NCI-H2081 treated with DMSO at 0.1 percent for 48 hours (cell line): ENCODE measurements around the gene AKT3.

Experiments
- DNase-seq: peaks from one replicate; lab custom pipeline; 2025; lab: John Stamatoyannopoulos, UW

AKT3 gene

GRCh38 chr1:243507001-243507671 lies 342.9 kb downstream of the AKT3 start:
- no peak for DNase-seq

DNA sequence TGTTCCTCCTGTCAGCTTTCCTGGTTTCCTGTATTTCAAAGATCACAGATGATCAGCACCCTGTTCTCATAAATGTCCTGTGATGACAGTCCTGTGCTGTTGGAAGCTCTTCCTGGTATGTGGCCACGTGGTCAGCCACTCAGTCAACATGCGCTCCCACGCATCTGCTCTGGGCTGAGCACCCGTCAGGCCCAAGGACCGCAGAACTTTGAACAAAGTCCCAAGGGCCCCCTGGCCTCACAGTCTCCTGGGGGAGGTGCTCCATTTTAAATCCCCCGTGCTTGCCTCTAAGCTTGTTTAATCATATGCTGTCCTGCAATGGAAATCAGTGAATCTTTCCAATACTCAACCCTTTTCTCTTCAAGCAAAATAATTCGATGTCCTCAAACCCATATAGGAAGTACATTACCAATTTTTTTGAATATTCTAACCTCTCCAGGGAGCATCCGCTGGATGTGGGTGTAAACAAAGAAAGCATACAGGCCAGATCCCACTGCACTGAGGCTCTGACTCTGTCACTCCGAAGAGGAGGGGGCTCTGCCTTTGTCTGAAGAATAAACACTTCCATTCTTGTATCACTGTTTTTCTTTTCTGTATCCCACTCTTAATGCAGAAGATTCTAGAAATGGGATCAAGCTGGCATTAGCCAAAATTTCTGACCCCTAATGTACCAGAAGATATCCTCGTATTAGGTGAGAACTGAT lies 343.9 kb downstream of the AKT3 start:
- no peak for DNase-seq

GRCh38 chr1:243503155-243503554 lies 346.9 kb downstream of the AKT3 start:
- DNase-seq = no peak

DNA sequence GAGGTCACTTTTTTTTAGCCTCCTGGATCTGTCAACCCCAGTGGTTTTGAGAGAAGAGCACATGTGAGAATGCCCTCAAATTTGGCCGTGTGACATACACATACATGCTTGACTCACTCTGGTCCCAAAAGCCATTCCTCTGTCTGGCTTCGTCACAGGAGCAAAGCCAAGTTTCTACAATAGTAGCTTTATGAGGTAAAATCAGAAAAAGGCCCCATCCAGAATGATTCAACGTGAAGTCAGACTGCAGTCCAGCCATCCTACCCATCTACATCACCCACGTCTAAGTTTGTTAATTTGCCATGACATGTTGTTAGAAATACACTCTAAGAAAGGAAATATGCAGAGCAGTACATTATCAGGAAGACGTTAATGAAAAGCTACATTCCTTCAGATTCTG lies 349.0 kb downstream of the AKT3 start:
- no peak for DNase-seq

DNA sequence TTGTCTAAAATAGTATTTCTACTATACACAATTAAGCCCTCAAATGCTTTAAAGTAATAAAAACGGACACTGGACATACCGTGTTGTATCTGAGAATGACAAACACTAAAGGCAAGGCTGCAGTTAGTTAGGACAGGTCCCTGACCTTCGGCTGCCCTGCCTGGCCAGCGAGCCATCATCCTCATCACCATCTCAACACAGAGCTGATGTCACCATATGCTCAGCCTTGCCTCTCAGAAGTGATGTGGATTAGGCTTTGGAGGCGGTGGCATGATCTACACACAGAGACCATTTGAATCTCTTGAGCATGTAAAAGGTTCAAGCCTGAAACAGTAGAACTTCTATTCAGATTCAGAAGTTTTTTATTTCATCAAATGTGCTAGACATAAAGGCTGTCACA lies 349.5 kb downstream of the AKT3 start:
- DNase-seq = no peak

DNA sequence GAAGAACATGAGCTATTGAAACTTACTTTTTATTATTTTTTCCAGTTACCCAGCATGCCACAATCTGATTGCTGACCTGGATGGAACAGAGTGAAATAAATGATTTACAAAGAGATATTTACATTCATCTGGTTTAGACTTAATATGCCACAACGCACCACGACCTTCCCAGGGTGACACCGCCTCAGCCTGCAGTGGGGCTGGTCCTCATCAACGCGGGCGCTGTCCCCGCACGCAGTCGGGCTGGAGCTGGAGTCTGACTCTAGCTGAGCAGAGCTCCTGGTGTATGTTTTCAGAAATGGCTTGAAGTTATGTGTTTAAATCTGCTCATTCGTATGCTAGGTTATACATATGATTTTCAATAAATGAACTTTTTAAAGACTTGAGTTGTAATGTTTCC lies 350.3 kb downstream of the AKT3 start:
- DNase-seq = no peak

DNA sequence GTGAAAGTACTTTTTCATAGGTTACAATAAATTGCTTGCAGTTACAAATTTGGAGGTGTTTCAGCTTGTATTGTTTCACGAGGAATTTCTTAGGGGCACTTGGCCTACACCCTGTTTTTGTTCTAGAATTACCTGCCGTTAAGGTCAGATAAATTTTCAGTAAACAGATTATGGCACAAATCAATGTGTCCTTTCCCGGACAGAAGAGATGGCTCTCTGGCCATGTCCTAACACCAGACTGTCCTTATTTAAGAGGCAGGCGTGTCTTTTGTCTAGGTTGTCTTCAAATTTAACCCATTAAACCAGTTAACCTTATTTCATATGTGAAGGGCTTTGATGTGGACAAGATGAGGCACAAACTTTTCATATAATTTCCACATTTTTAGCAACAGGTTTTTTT lies 350.8 kb downstream of the AKT3 start:
- DNase-seq = no peak

DNA sequence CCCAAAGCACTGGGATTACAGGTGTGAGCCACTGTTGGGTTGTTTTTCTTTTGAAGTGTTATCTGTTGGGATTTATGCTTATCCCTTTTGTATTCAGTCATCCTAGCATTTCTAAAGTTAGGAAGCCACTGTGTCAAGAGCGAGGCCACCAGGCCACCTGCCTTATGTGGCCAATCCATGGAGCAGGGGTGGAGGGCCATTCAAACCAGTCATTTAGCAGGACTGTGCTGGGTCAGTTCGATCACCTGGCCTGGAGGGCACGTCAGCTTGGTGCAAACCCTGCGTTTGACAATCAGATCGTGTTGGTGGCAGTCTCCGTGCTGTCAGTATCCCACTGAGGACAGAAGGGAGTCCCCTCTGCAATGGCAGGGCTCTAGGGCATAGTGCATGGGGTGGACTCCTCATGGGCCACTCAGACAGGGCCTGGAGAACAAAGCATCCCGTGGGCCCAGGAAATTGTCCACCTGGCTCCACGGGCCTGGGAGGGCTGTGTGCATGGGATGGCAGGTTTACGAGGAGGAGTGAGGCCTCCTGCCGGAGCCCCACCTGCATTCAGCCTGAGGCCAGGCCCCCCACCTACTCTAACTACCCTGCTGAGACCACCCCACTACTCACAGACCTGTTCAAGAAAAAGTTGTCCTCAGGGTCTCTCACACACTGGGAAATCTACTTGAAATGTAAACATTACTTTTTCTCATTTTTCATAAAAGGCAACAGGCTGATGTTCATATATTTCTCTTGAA lies 351.9 kb downstream of the AKT3 start:
- no peak for DNase-seq

- no peak for DNase-seq
These were observed 353.2 kb downstream of the AKT3 start for GRCh38 chr1:243496806-243497205.

DNA sequence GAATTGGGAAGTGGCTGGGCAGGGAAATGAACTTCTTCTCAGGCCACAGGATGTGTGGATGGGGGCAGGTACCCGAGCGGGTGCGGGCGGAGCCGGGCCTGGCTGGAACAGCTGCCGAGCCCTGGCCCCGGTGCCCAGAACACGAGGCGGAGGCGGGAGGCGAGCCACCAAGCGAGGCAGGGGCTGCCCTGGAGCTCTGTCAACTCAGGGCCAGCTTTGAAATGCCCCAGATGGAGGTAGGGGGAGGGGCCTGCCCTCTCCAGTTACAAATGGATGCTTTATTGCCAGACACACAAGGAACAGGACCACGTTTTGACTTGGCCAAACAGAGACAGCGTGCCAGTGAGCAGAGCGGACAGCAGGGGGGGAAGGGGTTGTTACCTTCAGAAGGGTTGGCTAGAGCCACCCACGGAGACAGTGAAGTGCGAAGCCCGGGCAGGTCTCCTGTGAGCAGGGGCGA lies 353.8 kb downstream of the AKT3 start:
- DNase-seq = no peak

DNA sequence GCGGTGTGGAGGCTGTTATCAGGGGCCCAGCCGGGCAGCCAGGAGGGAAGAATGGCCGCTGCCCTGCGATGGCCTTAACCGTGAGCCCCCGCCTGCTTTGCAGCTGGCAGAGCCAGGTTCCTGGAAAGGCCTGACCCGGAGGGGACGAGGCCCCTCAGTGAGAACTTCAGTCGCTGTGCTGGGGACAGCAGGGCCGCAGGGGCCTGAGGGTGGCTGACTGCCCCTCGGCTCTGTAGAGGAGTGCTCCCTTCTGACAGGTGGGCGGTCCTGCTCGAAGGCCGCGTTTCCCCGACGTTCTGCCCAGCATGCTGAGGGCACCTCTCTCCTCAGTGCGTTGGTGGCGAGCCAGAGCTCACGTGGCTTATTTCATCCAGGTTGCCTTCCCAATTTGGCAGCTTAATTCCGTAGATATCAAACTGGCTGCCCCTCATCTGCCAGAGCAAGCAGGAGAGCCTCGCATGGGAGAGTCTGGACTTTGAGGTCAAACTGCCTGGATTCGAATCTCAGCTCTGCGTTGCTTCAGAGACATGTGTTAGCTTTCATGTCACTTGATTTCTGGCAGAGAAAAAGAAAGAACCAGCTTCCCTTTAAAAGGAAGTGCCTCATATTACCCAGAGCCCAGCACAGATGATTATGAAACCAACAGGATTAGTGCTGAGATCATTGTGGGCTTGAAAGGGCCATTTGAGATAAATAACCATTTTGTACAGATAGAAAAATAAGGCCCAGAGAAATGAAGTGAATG lies 354.4 kb downstream of the AKT3 start:
- DNase-seq = no peak

GRCh38 chr1:243494741-243495431 lies 355.2 kb downstream of the AKT3 start:
- DNase-seq = no peak

DNA sequence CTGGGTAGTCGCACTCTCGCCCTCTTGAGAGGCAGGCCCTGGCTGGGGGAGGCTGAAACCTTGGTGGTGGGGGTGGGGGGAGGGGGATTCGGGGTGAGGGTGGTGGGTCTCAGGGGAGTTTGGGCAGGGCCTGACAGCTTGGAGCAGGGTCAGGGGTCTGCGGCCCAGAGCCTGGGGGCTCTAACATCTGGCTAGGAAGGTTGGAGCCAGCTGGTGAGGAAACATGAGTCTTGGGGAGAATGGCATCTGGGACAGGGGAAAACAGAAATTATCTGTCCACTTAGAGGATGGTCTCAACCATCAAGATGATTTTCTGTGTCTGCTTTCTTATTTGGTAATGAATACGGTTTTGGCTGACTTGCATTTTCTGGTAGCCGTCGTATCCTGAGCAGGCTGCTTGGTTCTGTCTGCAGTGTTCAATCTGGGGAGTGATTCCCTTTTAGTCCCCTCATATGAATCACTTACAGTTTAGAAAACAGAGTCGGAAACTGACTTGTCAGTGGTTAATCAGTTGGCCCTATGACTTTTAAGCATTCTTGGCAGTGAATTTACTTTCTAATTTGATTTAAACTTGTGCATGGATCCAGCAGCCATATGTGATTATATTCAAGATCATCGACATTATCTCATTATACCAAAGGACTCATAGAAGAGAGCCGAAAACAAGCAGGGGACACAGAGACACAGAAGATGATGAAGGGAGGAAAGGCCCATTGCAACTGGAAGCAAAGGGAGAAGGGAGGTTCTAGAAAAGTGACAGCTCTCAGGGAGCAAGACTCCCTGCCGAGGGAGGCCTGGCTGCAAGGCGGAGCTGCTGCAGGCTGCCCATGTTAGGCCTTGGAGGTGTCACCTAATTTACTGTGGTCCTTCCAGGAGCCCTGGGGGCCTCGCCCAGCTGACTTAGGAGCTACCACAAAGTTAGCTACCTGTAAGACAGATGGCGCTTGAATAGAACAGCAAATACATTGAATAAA lies 356.6 kb downstream of the AKT3 start:
- no peak for DNase-seq

DNA sequence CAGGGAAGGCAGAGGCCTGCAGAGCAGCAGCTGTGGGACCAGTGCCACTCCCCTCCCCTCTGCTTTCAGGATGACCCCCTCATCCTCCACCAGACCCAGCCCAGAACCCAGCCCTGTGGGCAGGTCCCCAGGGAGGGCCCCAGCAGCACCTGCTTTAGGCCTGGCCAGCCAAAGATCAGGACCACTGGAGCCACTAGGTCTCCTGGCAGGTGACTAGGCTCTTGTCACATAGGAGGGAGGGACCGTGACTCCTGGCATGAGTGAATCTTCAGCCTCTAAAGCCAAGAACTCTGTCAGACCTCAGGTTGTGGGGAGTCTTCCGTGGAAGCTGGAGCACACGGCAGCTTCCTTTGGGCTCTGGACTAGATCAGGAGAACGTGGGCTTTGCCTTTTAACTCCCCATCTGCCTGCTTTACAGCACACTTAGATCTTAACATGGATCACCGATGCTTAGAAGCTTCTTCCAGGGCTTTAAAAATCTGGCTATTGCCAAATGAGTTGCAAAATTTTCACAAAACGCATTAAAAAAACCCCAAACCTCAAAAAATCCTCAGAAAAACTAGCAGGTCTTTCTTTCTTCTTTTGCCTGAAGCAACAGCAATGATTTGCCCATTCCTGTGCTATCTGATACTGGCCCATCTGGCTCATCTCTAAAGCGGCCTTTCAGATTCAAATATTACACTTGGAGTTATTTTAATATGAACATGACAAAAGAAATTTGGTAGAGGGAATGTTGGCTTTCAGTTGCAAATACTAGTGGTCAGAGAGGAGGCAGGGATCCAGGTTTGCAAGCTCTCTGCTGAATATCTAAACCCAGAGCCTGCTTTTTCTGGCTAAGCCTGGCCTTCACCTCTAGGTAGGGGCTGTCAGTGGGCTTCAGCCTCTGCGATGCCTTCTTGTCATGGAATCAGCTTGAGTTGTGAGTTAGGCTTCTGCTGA lies 359.0 kb downstream of the AKT3 start:
- no peak for DNase-seq

DNA sequence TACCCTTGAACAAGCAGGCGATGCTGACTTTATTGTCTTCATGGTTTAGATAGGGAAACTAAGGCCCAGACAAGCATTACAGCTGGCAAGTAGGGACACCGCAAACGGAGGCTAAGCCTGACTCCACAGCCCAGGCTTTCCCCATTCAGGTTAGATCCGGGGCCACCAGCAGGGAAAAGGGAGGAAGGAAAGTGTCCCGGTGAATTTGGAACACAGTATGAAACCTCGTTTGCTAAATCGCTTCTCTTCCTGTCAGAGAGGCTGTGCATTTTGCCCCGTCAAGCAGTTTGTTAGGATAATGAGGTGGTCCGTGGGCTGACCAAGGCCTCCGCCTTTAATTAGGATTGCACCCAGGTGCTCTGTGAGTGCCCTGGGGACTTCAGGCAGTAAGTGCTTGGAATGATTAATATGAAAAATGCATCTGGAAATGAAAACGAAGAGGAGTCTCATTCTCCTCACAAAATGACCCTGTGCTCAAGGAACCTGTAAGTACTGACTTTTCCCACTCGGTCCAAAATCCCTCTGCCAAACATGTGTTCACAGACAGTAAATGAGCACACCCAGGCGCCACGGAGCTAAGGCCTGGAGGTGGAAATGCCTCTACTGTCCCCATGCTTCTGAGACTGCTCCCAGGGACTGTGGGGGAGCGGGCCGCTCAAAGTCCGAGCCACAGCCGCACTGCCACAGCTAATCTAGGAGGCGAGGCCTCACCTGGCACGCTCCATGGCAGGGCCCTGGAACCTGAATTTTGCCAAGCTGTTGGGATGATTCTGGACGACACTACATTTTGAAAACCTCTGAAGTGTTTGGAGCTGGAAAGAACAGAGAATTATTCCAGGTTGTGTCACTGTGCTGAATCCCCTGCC lies 360.1 kb downstream of the AKT3 start:
- no peak for DNase-seq

DNA sequence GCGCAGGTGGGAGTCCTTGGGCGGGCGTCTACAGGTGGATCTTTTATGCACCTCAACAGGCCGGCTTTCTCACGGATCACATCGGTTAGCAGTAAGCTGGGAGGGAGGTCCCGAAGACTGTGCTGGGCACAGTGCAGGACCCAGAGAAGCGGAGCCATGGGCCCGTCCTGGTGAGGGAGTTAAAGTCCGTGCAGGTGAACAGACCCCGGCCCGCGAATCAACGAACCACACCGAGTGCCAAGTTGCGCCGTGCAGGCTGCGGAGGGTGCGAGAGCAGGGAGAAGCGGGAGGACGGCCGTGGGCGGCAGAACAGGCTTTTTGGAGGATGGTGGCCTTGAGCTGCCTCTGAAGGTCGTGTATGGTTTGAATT lies 360.9 kb downstream of the AKT3 start:
- no peak for DNase-seq

GRCh38 chr1:243488459-243489157 lies 361.4 kb downstream of the AKT3 start:
- DNase-seq = no peak
